K562 (cell line): ENCODE results near the gene ZBTB24. TPM values are rescaled to one million over a fixed set of nuclear protein-coding genes. Genes with fewer than 3 reads are reported as not detected.
A peak's percentile ranks its signal among the peaks of the same experiment; 100 is the strongest.

Experiments
- ATAC-seq: fragments of 200-7000 bp; cut with Tn5 transposase; 3 replicates; pipeline ENCODE4 v1.9.1; 2020; ENCODE audit warnings: moderate library complexity
- BruUV-seq: library from RNA; stranded (reverse); fragments of 400-500 nt; replicated peaks from 2 replicates; lab custom pipeline; 2021; lab: Mats Ljungman, UMichigan
- CTCF ChIA-PET: fragments of 300-600 bp; formaldehyde crosslinking; extraction: SDS; loops from one replicate; lab custom pipeline; 2021; ENCODE audit warnings: low intra/inter-chr PET ratio; lab: Yijun Ruan, JAX
- POLR2A ChIA-PET: fragments of 300-600, 350-650 bp; sonication (Branson Sonifier 250); formaldehyde crosslinking; extraction: SDS; loops from one replicate; lab custom pipeline; 2021; ENCODE audit warnings: antibody characterized with exemption, inconsistent platforms; lab: Yijun Ruan, JAX
- DNase-seq, 4 experiments: peaks; one replicate each; pipeline versions ENCODE4 v3.0.0 to v3.0.0-alpha.2; 2011 to 2018; ENCODE audit warnings: low spot score in 3 of 4, mixed read lengths in 3 of 4; ENCODE audit errors: extremely low read depth in 1 of 4
- FAIRE-seq: peaks from 2 replicates; lab custom pipeline; 2011; peaks lifted over from hg19 to GRCh38; lab: Jason Lieb, UNC
- H2AFZ ChIP-seq: 2 replicates; pipeline ENCODE4 v1.6.0; 2011; ENCODE audit warnings: low read depth, low read length, control low read depth, inconsistent platforms
- H3K27ac ChIP-seq: fragments of 200-600 bp; 3 replicates; pipeline ENCODE4 v1.8.0; 2011; ENCODE audit warnings: low read depth, mild to moderate bottlenecking, control low read depth, inconsistent platforms, low read length, moderate library complexity, mixed read lengths; ENCODE audit errors: extremely low read depth
- H3K27me3 ChIP-seq, 2 experiments: fragments of 300-600 bp in 1 of 2; 2 replicates in 1 of 2; 3 replicates in 1 of 2; pipeline versions ENCODE4 v1.6.0 to v1.8.0; 2011; ENCODE audit warnings: inconsistent platforms in 2 of 2, low read length in 2 of 2, mild to moderate bottlenecking in 1 of 2, mixed read lengths in 1 of 2, moderate library complexity in 1 of 2; ENCODE audit not compliant: control insufficient read depth in 2 of 2, insufficient read depth in 2 of 2
- H3K36me3 ChIP-seq: fragments of 300-600 bp; 3 replicates; pipeline ENCODE4 v1.8.0; 2011; ENCODE audit warnings: mild to moderate bottlenecking, low read length, inconsistent platforms; ENCODE audit not compliant: control insufficient read depth, insufficient read depth
- H3K4me1 ChIP-seq, 2 experiments: fragments of 200-600 bp in 1 of 2; replicated peaks in 1 of 2; 2 replicates in 1 of 2; 3 replicates in 1 of 2; pipeline versions ENCODE4 v1.5.1 to v1.8.0; 2011; ENCODE audit warnings: inconsistent platforms in 2 of 2, low read length in 2 of 2, mild to moderate bottlenecking in 1 of 2, mixed read lengths in 1 of 2, moderate library complexity in 1 of 2; ENCODE audit not compliant: control insufficient read depth in 2 of 2, insufficient read depth in 2 of 2
- H3K4me2 ChIP-seq: 2 replicates; pipeline ENCODE4 v1.6.1; 2011; ENCODE audit warnings: low read length, control low read depth, inconsistent platforms, mixed read lengths; ENCODE audit not compliant: insufficient read depth
- H3K4me3 ChIP-seq: fragments of 200-600 bp; sonication (generic), shearing (Covaris generic); 2 replicates; pipeline ENCODE4 v1.5.1; 2016; ENCODE audit warnings: control low read depth, inconsistent platforms
- H3K79me2 ChIP-seq: fragments of 200-600 bp; 3 replicates; pipeline ENCODE4 v1.8.0; 2011; ENCODE audit warnings: low read length, inconsistent platforms; ENCODE audit not compliant: control insufficient read depth, insufficient read depth
- H3K9ac ChIP-seq, 2 experiments: 2 replicates each; pipeline versions ENCODE4 v1.6.0 to v1.6.1; 2011; ENCODE audit warnings: low read depth in 2 of 2, low read length in 2 of 2, control low read depth in 1 of 2, inconsistent platforms in 1 of 2, mild to moderate bottlenecking in 1 of 2, mixed read lengths in 1 of 2; ENCODE audit not compliant: insufficient read depth in 1 of 2
- H3K9me1 ChIP-seq: one replicate; pipeline ENCODE4 v1.6.0; 2011; ENCODE audit warnings: inconsistent platforms, mild to moderate bottlenecking, low read length, moderate library complexity; ENCODE audit not compliant: control insufficient read depth, insufficient read depth
- H3K9me3 ChIP-seq: replicated peaks from 2 replicates; pipeline ENCODE4 v1.5.1; 2011; ENCODE audit warnings: low read depth, low read length, inconsistent platforms; ENCODE audit not compliant: control insufficient read depth, insufficient read depth
- H4K20me1 ChIP-seq: replicated peaks from 2 replicates; pipeline ENCODE4 v1.6.1; 2011; ENCODE audit warnings: low read length, inconsistent platforms, mixed read lengths; ENCODE audit not compliant: control insufficient read depth, insufficient read depth
- ETV1 ChIP-seq: fragments of 450-650 bp; conservative IDR thresholded peaks from 2 replicates; pipeline ENCODE4 v1.6.1; 2016; ENCODE audit warnings: missing genetic modification characterization, control low read depth, low read depth, missing compliant biosample characterization
- HDAC2 ChIP-seq: fragments of 450-650 bp; IDR thresholded peaks from 2 replicates; pipeline ENCODE4 v1.6.1; 2016; ENCODE audit warnings: mild to moderate bottlenecking
- L3MBTL2 ChIP-seq: fragments of 450-650 bp; IDR thresholded peaks from 2 replicates; pipeline ENCODE4 v1.6.1; 2016; ENCODE audit warnings: mild to moderate bottlenecking, moderate library complexity
- MAFK ChIP-seq: IDR thresholded peaks from 2 replicates; pipeline ENCODE4 v1.6.1; 2011; ENCODE audit warnings: low read length, improper control_type of control experiment
- MED1 ChIP-seq: sonication (generic); formaldehyde crosslinking; IDR thresholded peaks from 2 replicates; pipeline ENCODE4 v1.8.1; 2023; ENCODE audit warnings: missing genetic modification reagents, borderline replicate concordance
- RBM17 ChIP-seq: fragments of 200-400 bp; formaldehyde crosslinking; IDR thresholded peaks from 2 replicates; pipeline ENCODE4 v1.6.1; 2017; ENCODE audit warnings: low read depth, mild to moderate bottlenecking, low read length, borderline replicate concordance
- ZEB2 ChIP-seq: fragments of 450-650 bp; IDR thresholded peaks from 2 replicates; pipeline ENCODE4 v1.6.1; 2016
- ZKSCAN3 ChIP-seq: fragments of 250-450 bp; sonication (Bioruptor Pico); IDR thresholded peaks from 2 replicates; pipeline ENCODE4 v1.4.0; 2020
- ZNF197 ChIP-seq: fragments of 200-800 bp; sonication (Bioruptor generic); IDR thresholded peaks from 2 replicates; pipeline ENCODE4 v1.6.1; 2016; ENCODE audit warnings: low read depth, missing genetic modification characterization, missing compliant biosample characterization
- ZNF217 ChIP-seq: sonication (generic); formaldehyde crosslinking; IDR thresholded peaks from 2 replicates; pipeline ENCODE4 v1.8.0; 2022; ENCODE audit warnings: mild to moderate bottlenecking, missing genetic modification reagents
- ZNF274 ChIP-seq: IDR thresholded peaks from 2 replicates; pipeline ENCODE4 v1.6.1; 2011; ENCODE audit warnings: low read depth, mild to moderate bottlenecking, low read length, moderate library complexity, borderline replicate concordance
- WGBS: fragments of 100-300 bp; shearing (Covaris generic); methylation state at CpG from one replicate; pipeline ENCODE4 v1.1.6; 2016; ENCODE audit warnings: low coverage, mixed read lengths; ENCODE audit not compliant: insufficient coverage; ENCODE audit errors: missing lambda C conversion rate; 5-methylcytosine and 5-hydroxymethylcytosine counted together
- in situ Hi-C: fragments of 300-500 bp; cut with MboI; formaldehyde crosslinking; loops from 4 replicates; pipeline ENCODE4 v1.15.0; 2018; ENCODE audit warnings: inconsistent platforms, mixed read lengths
- intact Hi-C: fragments of 100-400 bp; cut with micrococcal nuclease; formaldehyde crosslinking; loops from 2 replicates; pipeline ENCODE4 v1.14.2; 2022
- polyA plus RNA-seq, 8 experiments: library from polyadenylated mRNA; depleted of rRNA in 4 of 8; stranded (reverse) in 5 of 8; unstranded in 3 of 8; fragments of >200 nt; fragmentation: Nextera tagmentation in 2 of 8; fragmentation: Illumina TruSeq in 1 of 8; extraction: Ambion mirVana in 2 of 8; extraction: Trizol in 1 of 8; gene quantifications; 2 replicates each; pipeline versions ENCODE4 v1.2.1 to v1.2.3, GENCODE V29; 2011 to 2014; ENCODE audit warnings: inconsistent platforms in 1 of 8, missing spikeins in 1 of 8
- total RNA-seq, 7 experiments: library from RNA; depleted of rRNA in 6 of 7; stranded (reverse); fragments of >200 nt in 6 of 7; fragmentation: Illumina TruSeq in 2 of 7; extraction: Trizol in 2 of 7; gene quantifications; 2 replicates each; pipeline versions ENCODE4 v1.2.1 to v1.2.3, GENCODE V29; 2011 to 2021; ENCODE audit warnings: low replicate concordance in 1 of 7
- TF ChIP-seq, protein P1 (sequence below): sonication (generic); formaldehyde crosslinking; IDR thresholded peaks from 2 replicates; pipeline ENCODE4 v1.8.0; 2022; ENCODE audit warnings: missing genetic modification reagents, mild to moderate bottlenecking, moderate library complexity, borderline replicate concordance
- TF ChIP-seq, protein P2 (sequence below): IDR thresholded peaks from 3 replicates; pipeline ENCODE4 v1.6.1; 2011; ENCODE audit warnings: borderline replicate concordance, mild to moderate bottlenecking, moderate library complexity; ENCODE audit not compliant: insufficient read length; ENCODE audit errors: extremely low read depth
- TF ChIP-seq, protein P3 (sequence below): fragments of 150-350 bp; conservative IDR thresholded peaks from 2 replicates; pipeline ENCODE4 v1.6.1; 2014; ENCODE audit warnings: low read length

The ZBTB24 gene
- total and polyA plus RNA-seq, 9 of the 15 experiments (the other 6 are each of a cell fraction or from before 2014, with no cell fraction given): 2.0 to 16.7 (median 8.3) TPM

DNA sequence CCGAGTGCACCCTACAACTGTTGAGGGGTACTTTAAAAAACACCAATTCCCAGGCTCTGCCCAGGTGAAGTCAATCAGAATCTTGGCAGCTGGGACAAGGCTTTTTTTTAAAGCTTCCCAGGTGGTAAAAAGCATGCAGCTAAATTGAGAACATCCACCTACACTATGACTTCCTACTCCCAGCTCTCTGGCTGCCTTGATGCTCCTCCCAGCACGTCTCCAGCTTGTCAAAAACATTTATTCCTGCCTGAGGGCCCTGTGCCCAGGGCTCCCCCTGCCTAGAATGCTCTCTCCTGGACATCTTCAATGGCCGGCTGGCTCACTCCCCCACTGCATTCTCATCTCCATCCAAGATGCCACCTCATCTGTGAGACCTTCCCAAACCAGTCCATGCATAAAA is 9.9 kb downstream of the ZBTB24 start (continued):
- no peak for TF ChIP-seq MED1 (CRISPR knock-in tag)
- TF ChIP-seq, protein P1, sequence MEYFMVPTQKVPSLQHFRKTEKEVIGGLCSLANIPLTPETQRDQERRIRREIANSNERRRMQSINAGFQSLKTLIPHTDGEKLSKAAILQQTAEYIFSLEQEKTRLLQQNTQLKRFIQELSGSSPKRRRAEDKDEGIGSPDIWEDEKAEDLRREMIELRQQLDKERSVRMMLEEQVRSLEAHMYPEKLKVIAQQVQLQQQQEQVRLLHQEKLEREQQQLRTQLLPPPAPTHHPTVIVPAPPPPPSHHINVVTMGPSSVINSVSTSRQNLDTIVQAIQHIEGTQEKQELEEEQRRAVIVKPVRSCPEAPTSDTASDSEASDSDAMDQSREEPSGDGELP (CRISPR knock-in tag): no peak
- TF ChIP-seq ZNF197 (CRISPR knock-in tag): no peak
- no peak for TF ChIP-seq L3MBTL2
- no peak for TF ChIP-seq ETV1 (tag)

DNA sequence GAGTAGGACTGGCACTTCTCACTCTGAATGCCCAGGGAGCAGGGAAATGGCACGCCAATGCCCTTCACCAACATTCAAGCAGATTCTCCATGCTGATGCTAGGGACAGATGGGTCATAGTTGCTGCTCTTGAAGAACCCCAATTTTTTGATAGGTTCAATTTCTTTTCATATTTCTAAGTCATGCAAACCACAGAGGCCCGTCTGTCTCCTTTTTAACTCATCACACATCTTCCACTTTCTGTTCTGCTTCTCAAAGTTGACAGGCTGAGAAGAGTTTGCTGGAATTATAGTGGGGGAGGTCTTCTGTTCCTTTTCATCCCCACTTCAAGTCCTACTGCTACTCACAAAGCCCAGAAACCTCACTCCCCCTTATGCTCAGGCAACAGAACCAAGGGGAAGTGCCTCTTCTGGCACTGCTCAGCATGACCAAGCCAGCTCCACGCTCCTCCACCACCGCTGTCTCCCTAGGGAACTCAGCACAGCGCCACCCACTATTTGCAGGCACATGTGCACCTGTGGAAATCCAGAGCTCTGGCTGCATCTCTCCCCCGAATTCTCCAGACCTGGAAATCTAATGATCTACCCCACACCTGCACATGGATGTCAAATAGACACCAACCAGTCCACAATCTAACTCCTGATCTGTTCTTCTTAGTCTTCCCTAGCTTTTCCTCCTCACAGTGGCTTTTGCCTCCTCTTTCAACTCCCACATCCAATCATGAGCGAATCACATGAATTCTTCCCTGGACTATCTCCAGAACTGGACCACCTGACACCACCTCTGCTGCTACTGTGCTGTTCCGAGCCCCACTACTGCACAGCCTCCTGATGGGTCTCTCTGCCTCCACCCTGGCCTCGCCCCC is 10.7 kb downstream of the ZBTB24 start:
- peaks cover 1 to 4% of the 10 kb centered on the region in 2 experiments; a peak in 2 of 5 replicates for H3K4me1 ChIP-seq
- H3K27ac ChIP-seq: no peak overlapping the region
- no peak overlapping the region for H3K4me3 ChIP-seq
- peaks cover 96% of the 10 kb centered on the region for H3K36me3 ChIP-seq
- no TSS peak for BruUV-seq
- no peak overlapping the region for H3K9ac ChIP-seq
- no peaks in the 10 kb centered on the region for H3K9me3 ChIP-seq
- no peak for DNase-seq
- ChIA-PET POLR2A (interaction anchor here (1.4 to 1.7 kb wide), 2 partner anchors 10 to 88 kb away, joined by 3 to 5 read pairs; no protein-coding TSS in a partner anchor), CTCF (no interaction called here)
- H2AFZ ChIP-seq: no peak overlapping the region
- in situ Hi-C loops (no loop called here), intact Hi-C loops (no loop called here)
- FAIRE-seq: peak; percentile 55
- 0 out of 2 replicates have a peak, but pooled peaks cover 3% of the 10 kb centered on the region for H4K20me1 ChIP-seq
- ATAC-seq: no peak
- no peaks in the 10 kb centered on the region for H3K27me3 ChIP-seq
- peaks cover 3% of the 10 kb centered on the region for H3K9me1 ChIP-seq
- H3K4me2 ChIP-seq: no peak overlapping the region
- peaks cover 12% of the 10 kb centered on the region for H3K79me2 ChIP-seq
- 94% methylated on average over 8 of the region's 9 CpGs for WGBS
- TF ChIP-seq ZNF217: no peak
- no peak for TF ChIP-seq ZNF274
- TF ChIP-seq ZKSCAN3 (CRISPR knock-in tag): no peak
- TF ChIP-seq, protein P2, sequence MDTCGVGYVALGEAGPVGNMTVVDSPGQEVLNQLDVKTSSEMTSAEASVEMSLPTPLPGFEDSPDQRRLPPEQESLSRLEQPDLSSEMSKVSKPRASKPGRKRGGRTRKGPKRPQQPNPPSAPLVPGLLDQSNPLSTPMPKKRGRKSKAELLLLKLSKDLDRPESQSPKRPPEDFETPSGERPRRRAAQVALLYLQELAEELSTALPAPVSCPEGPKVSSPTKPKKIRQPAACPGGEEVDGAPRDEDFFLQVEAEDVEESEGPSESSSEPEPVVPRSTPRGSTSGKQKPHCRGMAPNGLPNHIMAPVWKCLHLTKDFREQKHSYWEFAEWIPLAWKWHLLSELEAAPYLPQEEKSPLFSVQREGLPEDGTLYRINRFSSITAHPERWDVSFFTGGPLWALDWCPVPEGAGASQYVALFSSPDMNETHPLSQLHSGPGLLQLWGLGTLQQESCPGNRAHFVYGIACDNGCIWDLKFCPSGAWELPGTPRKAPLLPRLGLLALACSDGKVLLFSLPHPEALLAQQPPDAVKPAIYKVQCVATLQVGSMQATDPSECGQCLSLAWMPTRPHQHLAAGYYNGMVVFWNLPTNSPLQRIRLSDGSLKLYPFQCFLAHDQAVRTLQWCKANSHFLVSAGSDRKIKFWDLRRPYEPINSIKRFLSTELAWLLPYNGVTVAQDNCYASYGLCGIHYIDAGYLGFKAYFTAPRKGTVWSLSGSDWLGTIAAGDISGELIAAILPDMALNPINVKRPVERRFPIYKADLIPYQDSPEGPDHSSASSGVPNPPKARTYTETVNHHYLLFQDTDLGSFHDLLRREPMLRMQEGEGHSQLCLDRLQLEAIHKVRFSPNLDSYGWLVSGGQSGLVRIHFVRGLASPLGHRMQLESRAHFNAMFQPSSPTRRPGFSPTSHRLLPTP: no peak
- no peak for TF ChIP-seq MAFK
- TF ChIP-seq, protein P3, sequence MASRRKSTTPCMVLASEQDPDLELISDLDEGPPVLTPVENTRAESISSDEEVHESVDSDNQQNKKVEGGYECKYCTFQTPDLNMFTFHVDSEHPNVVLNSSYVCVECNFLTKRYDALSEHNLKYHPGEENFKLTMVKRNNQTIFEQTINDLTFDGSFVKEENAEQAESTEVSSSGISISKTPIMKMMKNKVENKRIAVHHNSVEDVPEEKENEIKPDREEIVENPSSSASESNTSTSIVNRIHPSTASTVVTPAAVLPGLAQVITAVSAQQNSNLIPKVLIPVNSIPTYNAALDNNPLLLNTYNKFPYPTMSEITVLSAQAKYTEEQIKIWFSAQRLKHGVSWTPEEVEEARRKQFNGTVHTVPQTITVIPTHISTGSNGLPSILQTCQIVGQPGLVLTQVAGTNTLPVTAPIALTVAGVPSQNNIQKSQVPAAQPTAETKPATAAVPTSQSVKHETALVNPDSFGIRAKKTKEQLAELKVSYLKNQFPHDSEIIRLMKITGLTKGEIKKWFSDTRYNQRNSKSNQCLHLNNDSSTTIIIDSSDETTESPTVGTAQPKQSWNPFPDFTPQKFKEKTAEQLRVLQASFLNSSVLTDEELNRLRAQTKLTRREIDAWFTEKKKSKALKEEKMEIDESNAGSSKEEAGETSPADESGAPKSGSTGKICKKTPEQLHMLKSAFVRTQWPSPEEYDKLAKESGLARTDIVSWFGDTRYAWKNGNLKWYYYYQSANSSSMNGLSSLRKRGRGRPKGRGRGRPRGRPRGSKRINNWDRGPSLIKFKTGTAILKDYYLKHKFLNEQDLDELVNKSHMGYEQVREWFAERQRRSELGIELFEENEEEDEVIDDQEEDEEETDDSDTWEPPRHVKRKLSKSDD: no peak
- TF ChIP-seq HDAC2: no peak
- no peak for TF ChIP-seq RBM17
- no peak for TF ChIP-seq ZEB2
